Activated CD8-positive, alpha-beta memory T cell treated with anti-CD3 and anti-CD28 coated beads, Interleukin-2, amount 50 U/mL, for 4 hours (primary cell): ENCODE data around the gene SCN9A.
"Not testable (repeated sequence)": the region's sequence is repeated elsewhere in the genome, so short reads cannot be mapped to it uniquely, and the experiment has no call there.

Source experiments
- DNase-seq: peaks from one replicate; pipeline ENCODE4 v3.0.0-alpha.2; 2020

Gene SCN9A

DNA sequence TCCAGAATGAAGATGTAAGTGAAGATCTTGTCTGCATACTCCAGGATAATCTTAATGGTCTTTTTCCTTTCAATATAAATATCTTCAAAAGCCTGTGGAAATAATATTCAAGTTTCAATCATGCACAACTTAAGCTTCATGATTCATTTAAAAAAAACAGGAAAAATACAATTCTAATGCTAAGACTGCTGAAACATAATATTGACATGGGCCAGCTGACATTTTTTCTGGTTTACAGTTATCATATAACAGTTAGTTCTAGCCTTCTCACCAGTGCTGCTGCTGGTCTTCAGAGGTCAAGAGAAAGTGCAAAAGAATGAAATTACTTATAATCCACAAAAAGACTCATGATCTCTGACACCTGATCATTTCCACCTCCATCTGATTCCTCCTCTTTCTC lies 137.6 kb downstream of the SCN9A start:
- DNase-seq: no peak

DNA sequence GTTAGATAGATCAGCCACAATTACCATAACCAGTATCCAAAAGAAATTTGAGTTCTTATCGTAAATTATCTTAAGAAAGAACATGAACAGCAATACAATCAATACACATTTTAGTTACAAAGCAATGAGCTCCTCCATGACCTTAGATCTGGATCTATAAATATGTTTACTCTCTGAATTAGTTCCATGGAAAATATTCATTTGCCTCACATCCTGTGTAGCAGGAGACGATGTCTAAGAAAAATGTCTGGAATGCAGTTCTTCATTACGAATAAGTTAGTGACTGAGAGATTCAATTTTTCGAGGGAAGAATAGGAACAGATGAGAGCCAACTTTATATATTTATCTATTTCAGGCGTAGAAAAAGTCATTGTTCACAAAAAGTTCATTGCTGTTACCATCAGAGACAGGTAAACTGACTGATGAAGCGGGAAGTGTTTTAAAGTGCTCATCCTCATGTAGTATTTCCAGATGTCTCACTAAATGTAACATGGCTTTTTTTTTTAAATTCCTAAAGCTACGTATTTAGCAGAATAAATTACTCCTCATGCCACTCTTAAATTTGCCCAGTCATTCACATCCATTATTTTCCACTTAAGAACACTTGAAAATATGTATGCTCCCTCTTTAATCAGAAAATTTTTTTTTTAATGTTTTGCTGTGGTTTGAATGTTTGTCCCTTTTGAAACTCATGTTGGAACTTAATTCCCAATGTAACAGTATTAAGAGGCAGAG lies 141.5 kb downstream of the SCN9A start:
- no peak for DNase-seq

DNA sequence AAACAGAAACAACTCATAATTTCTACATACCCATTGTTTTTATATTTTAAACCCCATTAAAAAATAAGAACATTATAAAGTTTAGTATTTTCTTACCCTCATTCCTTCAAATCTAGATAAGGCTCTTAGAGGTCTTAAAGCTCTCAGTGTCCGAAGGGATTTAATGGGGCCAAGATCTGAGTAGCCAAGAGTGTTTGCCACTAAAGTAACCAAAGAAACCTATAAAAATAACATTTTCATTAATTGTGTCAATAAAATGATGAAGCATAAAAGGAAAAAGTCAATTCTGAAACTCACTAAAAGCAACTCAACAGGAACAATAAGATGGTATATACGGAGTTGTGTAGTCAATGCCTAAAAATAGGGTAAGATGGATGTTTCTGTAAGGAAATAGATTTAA lies 142.5 kb downstream of the SCN9A start:
- no peak for DNase-seq

DNA sequence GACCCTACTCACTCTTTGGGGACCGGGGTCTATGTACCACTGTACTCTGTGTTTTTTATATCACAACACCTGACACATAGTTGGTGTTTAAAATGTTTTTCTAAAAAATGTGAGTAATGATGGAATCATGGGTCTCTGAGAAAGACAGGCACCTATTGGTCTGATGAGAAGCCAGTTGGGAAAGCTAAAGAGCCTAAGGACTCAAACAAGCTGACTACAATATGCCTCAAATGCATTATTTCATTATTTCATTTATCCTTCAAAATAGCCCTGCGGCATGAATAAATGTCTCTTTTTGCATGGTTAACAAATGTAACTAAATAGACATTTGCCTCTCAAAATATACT lies 145.0 kb downstream of the SCN9A start:
- DNase-seq: no peak

DNA sequence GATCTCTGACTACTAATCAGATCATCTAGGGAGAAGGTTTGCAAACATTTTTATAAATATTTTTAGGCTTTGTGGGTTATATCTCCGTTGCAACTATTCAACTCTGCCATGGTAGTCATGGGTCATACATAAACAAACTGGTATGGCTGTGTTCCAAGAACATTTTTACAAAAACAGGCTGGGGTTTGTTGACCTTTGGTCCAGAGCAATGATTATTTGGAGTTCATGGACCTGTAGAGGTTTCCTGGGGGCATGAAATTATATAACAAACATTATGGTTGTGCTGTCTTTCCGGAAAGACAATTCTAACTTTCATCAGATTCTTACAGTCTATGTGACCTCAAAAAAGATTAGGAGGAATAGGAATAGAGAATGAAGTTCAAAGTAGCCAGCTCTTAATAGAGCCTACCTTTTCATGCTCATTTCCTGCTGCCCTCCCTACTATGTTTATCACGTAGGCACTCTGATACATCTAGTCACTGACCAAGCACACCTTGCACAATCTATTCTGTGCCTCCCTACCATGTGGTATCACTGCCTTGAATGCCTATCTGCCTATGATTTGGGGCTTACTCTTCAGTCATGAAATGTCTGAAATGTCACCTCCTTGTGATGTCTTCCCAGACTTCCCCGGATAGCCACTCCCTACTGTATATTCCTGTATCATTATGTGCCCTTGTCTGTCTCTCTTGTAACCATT lies 145.6 kb downstream of the SCN9A start:
- no peak for DNase-seq

DNA sequence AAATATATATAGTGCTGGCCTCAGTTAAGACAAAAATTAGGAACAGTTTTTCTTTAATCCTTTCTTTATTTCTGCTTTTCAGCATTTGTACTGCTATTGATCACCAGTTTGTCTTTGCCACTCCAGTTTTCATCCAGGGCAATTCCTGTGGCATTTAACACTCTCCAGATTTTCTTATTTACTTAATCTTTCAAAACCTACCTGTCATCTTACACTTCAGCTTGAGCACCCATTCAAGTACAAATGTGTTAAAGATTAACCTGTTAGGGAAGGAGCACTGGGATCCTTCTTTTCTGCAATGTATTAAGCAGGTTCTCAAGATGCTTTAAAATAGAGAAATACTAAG lies 146.1 kb downstream of the SCN9A start:
- DNase-seq: no peak

DNA sequence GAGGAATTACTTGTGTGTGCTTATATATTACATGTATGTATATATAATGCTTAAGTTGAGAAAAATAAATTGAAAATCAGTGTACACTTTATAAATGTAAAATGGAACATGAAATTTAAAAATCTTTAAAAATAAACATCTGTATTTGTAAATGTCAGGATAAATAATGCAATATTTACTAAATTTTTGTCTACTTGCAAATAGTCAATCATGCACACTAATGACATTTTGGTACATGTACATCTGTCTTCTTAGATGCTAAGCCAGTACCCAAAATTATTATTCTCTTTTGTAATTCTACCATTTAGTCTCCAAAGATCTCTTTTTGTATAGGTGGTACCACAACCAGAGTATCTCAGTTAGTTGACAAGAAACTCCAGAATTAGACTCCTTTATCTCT lies 151.5 kb downstream of the SCN9A start:
- no peak for DNase-seq

DNA sequence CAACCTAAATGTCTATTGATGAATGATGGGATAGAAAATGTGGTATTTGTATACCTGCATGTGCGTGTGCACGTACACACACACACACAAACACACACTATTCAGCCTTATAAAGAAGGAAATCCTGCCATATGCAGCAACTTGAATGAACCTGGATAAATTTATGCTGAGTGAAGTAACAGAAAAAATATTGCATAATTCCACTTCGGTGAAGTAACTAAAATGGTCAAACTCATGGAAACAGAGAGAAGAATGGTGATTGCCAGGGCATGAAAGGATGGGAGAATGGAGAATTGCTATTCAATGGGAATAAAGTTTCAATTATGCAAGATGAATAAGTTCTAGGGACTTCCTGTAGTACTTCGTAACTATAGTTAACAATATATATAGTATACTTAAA lies 152.4 kb downstream of the SCN9A start:
- no peak for DNase-seq

DNA sequence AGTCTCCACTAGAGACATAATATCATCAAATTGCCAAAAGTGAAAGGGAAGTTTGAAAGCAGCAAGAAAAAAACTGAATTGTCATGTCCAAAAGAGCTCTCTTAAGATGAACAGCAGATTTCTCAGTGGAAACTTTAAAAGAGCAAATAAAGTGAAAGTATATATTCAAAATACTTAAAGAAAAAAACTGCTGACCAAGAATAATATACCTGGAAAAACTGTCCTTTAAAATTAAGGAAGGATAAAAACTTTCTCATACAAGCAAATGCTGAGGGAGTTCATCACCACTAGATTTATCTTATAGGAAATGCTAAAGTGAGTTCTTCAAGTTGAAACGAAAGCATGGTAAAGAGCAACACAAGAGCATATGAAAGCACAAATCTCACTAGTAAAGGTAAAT lies 164.7 kb downstream of the SCN9A start:
- DNase-seq: no peak

DNA sequence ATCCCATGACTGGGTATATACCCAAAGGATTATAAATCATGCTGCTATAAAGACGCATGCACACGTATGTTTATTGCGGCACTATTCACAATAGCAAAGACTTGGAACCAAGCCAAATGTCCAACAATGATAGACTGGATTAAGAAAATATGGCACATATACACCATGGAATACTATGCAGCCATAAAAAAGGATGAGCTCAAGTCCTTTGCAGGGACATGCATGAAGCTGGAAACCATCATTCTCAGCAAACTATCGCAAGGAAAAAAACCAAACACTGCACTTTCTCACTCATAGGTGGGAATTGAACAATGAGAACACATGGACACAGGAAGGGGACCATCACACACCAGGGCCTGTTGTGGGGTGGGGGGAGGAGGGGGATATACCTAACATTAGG lies 165.8 kb downstream of the SCN9A start:
- not testable (repeated sequence) for DNase-seq

DNA sequence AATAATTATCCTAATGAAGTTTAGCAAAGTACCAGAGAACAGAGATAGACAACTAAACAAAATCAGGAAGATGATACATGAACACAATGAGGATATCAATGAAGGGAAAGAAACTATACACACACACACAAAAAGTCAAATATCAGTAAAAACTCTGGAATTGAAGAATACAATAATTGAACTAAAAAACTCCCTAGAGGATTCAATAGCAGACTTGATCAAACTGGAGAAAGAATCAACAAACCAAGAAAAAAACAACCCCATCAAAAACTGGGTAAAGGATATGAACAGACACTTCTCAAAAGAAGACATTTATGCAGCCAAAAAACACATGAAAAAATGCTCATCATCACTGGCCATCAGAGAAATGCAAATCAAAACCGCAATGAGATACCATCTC lies 166.4 kb downstream of the SCN9A start:
- not testable (repeated sequence) for DNase-seq

DNA sequence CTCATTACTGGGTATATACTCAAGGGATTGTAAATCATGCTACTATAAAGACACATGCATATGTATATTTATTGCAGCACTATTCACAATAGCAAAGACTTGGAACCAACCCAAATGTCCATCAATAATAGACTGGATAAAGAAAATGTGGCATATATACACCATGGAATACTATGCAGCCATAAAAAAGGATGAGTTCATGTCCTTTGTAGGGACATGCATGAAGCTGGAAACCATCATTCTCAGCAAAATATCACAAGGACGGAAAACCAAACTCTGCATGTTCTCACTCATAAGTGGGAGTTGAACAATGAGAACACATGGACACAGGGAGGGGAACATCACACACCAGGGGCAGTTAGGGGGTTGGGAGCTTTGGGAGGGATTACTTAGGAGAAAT lies 169.6 kb downstream of the SCN9A start:
- DNase-seq: not testable (repeated sequence)

DNA sequence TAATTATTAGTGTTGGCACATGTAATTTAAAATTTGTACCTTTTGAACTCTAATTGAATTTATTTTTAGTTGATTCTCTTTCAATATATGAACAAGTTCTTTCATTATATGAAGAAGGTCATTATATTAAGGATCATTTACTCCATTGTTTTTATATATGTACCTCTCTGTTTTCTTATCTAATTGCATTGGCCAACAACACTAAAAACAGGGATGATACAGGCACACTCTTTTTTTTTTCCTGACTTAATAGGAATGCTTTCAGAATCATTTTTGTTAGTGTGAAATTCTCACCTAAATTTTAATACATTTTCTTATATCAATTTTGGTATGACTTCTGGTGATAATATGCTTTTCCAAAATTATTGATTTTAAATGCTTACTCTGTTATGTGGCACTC lies 173.0 kb downstream of the SCN9A start:
- DNase-seq: no peak

DNA sequence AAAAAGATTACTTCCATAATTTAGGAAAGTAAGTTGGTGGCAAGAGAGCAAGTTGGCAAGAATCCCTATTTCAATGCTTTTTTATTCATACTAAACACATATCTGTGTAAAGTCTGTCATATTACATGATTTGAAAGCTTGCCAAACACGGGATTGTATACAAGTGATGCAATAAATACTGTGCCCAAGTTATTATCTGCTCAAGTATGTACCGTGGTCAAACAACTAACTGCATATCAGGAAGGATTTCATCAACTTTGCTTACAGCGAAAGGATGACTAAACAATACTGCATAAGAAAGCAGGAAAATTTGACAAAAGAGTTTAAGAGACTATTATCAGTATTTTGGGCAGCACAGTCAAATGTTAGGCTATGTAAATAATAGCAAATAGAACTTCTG lies 178.3 kb downstream of the SCN9A start:
- no peak for DNase-seq

DNA sequence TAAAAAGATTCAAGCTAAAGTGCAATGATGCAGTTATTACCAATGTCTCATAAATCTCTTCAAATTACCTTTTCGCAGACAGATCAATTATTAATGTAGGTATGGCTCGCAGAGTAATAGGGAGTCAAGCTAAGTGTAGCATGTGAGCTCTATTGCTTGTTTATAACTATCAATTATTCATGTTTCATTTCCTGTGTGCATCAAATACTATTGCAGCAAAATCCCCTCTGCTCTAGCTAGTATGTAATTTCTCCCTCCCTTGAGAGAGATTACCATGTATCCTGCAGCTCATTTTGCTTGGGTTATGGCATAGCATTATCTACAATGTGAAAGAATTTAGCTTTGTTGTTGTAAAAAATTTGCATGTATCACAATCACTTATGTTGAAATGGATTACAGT lies 182.3 kb downstream of the SCN9A start:
- DNase-seq: no peak

DNA sequence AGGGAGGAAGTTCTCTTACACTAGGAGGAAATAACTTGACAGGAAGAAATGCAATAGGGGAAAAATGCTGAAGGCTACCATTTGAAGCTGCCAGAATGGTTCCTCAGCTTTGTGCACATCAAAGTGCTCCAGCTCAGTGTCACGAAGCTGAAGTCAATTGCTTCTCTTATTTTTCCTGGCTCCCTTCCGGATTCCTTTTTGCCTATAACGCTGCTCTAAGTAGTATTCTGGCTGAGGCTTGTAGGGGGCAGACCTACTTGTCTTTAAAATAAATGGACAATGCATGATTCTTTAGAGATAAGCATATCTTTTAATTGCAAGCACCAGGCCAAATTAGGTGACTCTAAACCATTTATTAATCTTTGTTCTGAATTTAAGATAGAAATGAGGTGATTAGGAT lies 187.7 kb downstream of the SCN9A start:
- no peak for DNase-seq

DNA sequence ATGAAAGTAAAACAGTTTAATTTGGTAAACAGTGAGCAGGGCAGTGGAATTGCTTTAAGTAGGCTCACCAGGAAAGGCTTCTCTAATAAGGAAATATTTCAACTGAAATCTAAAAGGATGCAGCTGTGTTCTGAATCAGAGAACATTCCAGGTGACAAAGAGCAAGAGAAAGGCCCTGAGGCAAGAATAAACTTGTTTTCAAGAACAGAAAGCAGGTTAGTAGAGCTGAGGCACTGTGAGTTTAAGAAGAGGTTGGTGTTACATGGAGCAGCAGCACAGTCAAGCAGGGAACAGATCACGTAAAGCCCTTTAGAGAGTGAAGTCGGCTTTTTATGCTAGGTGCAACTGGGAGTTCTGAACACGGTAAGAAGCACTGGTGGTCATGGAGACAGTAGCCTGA lies 191.0 kb downstream of the SCN9A start:
- no peak for DNase-seq

DNA sequence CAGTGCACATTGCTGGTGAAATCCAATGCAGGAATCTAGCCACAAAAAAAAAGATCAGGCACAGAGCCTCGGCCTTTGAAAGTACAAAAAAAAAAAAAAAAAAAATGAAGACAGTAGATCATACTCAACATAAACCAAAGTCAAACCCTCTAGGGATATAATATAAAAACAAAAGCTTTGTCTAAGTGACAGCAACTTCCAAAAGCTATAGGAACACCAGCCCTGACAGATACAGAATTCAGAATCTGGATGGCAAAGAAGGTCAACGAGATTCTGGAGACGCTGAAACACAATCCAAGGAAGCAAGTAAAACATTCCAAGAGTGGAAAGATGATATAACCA lies 194.0 kb downstream of the SCN9A start:
- DNase-seq: no peak

DNA sequence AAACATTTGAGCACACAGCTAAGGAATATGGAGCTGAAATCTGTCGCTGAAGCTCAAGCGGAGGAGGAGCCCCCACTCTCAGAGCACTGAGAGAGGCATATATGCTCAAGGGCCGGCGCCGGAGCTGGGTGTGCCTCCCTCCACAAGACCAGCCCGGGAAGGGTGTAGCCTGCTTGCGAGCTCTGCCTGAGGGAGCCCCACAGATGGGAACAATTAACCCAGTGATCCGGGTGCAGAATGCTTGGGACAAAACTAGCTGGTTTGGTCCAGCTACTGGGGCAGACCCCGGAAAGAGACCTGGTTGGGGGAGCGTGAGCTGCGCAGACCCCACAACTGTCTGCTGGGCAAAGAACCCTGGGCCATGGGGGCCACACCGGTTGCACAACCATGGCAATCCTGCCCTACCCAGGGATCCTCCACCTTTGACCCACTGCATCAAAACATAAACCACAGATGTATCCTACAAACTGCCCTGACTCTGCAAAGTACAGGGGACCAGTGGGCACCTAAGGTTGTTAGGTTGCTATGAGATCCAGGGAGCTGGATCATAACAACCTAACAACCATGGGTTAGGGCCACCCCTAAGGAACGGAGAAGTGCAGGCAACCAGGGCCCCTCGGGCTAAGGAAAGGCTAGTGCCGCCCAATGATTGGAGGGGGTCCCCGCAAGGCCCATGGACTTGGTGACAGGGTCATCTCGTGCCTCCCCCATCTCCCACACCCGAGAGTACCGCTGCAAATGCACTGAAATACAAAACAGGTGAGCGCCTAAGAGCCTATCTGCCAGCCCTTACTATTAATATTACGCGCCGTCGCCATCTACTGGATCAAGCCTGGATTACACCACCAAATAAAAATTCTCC lies 194.6 kb downstream of the SCN9A start:
- DNase-seq: no peak

DNA sequence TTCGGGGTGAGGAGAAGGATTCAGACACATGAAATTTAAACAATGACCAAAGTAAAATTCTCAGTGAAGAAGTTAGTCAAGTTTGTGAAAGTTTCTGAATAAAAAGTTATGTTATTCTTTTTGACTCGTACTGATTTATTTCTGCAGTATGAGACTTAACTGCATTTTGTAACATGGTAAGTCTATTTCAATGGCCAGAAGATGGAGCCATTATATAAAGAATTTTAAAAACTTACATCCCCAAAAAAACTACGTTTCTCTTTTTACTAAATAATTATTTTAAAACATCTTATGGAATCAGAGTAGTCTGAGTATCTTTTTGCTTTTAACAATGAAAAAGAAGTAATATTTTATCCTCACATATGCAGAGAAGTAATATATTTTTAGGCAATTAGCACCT lies 196.5 kb downstream of the SCN9A start:
- DNase-seq: no peak

DNA sequence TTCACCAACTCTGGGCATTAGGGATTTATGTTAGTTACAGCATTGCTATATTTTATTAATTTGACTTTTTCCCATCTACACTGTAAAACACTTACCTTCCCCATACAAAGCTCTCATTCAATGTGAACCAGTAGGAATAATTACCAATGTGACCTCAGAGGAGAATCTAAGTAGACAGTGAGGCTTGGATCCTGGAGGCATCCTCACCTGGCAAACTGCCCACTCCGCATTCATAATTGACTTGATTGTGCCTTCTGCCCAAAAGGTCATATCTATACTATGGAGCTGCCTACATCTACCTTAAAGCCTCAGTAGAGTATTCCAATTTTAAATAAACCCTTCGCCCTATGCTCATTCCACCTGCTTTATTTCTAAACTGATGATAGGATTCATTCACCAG lies 202.5 kb downstream of the SCN9A start:
- no peak for DNase-seq

DNA sequence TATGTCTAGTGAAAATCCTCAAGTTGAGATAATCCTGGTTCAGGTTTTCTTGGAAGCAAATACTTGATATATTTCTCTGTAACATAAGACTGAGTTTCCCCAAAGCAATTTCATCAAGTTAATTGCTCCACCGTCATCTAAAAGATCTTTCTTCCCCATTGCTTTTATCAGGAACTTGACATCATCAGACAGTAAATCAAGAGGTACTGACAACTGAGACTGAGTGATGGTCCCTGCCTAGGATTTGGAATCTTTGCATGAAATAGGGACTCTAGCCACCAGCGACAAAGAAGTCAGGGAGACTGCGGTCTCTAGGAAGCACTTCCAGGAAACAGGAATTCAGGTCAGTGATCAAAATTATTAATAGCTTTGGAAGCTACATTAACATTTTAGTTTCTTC lies 204.5 kb downstream of the SCN9A start:
- no peak for DNase-seq

DNA sequence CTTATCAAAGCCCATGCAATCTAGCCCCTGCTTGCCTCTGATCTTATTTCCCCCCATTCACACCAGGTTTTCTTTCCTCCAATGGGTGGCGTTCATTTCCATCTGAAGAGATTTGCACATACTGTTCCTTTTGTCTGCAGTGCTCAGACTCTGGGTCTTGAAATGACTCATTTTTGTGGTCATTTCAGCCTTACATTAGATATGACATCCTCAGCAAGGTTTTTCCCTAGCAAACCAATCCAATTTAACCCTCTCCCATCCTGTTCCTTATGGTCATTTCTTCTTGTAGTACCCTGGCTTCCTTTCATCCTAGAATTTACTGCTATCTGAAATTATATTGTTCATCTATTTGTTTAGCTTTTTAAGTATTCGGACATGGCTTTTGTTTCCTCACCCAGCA lies 205.4 kb downstream of the SCN9A start:
- DNase-seq: no peak

DNA sequence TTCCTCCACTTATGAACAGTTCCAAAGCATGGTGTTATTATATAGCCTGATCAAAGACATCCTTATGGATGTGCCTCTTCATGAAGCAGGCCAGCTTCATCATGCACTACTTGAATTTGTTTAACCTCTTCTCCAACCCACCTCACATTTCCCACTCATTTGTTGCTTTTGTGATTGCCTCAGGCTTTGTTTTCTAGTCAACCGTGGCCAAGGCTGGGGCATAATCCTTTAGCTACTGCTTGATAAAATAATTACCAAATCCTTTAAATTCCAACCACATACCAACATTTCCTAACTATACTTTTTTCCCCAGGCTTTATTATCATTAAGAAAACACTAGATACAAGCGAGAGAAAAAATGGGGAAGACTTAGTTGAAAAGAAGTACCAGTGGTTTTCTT lies 208.3 kb downstream of the SCN9A start:
- no peak for DNase-seq
